ENCODE measurements around the gene SRPK1. TPM values are rescaled to one million over a fixed set of nuclear protein-coding genes. Genes with fewer than 3 reads are reported as not detected.

Gene SRPK1
- total and polyA plus RNA-seq, 2 of the 8 experiments (the other 6 are each of a cell fraction or from before 2014, with no cell fraction given) = 25.7 to 116 TPM

DNA sequence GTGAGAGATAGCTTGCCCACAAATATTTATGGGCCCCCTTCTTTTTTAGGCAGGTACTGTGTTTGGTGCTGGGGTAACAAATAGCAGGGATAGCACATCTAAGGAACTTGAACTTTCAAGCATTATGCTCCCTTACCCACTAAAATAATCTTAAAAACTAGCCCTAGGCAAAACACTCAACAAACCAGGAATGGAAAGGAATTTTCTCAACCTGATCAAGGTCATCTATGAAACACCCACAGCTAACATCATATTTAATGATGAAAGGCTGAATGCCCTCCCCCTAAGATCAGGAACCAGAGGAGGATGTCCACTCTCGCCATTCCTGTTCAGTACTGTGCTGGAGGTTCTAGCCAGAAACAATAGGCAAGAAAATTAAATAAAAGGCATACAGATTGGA is 8.7 kb upstream of the SRPK1 start (continued):
- TF ChIP-seq E2F6 (IDR thresholded peaks at IDR 0.05) = no peak
